ENCODE measurements around the gene PAQR4.

Gene PAQR4

DNA sequence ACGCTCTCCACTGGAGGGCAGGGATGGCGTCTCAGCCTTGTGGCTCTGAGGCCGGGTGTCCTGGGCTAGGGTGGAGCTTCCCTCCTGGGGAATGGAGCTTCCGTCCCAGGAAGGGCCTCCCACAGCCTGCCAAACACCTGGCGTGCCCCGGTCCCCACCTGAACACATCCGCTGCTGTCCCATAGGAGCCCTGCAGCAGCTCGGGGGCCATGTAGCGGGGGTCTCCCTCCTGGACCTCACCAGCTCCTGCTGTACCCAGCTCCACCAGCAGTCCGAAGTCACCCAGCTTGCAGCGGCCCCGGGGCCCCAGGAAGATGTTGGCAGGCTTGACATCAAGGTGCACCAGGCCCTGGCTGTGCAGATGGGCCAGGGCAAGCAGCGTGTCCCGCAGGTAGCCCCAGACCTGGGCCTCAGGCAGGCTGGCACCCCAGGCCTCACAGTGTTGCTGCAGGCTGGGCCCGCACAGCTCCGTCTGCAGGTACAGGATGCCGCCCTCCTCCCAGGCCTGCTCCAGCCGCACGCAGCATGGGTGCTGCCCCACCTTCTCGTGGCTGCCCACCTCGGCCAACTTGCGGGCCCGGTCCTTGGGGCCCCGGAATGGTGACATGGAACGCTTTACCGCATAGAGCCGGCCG, 6.1 kb downstream of the PAQR4 start:
- TF ChIP-seq, protein P1, sequence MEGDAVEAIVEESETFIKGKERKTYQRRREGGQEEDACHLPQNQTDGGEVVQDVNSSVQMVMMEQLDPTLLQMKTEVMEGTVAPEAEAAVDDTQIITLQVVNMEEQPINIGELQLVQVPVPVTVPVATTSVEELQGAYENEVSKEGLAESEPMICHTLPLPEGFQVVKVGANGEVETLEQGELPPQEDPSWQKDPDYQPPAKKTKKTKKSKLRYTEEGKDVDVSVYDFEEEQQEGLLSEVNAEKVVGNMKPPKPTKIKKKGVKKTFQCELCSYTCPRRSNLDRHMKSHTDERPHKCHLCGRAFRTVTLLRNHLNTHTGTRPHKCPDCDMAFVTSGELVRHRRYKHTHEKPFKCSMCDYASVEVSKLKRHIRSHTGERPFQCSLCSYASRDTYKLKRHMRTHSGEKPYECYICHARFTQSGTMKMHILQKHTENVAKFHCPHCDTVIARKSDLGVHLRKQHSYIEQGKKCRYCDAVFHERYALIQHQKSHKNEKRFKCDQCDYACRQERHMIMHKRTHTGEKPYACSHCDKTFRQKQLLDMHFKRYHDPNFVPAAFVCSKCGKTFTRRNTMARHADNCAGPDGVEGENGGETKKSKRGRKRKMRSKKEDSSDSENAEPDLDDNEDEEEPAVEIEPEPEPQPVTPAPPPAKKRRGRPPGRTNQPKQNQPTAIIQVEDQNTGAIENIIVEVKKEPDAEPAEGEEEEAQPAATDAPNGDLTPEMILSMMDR (IDR thresholded peaks at IDR 0.05; ENCODE audit: low read depth, low read length), result no peak
- no peak for TF ChIP-seq EZH2phosphoT487 (IDR thresholded peaks at IDR 0.05; ENCODE audit: low read depth)
- H3K27ac ChIP-seq (ENCODE audit: low read length), result no peak overlapping the region
- H4K20me1 ChIP-seq (ENCODE audit: insufficient read depth, low read length), result peaks cover 27% of the 10 kb centered on the region
- H3K4me1 ChIP-seq (ENCODE audit: low read length), result peaks cover 10% of the 10 kb centered on the region; the same call in 1 of the 2 replicates
- H3K9ac ChIP-seq (ENCODE audit: low read length), result no peak overlapping the region
- no peaks in the 10 kb centered on the region for H3K27me3 ChIP-seq (ENCODE audit: low read depth, low read length)
- no peak overlapping the region for H2AFZ ChIP-seq (ENCODE audit: low read depth, low read length)
- no peaks in the 10 kb centered on the region for H3K9me3 ChIP-seq (ENCODE audit: insufficient read depth, low read length)
- H3K36me3 ChIP-seq (replicated peaks; ENCODE audit: low read depth, low read length), result peaks cover 47% of the 10 kb centered on the region
- H3K79me2 ChIP-seq (ENCODE audit: low read length), result peaks cover 47% of the 10 kb centered on the region
- H3K4me3 ChIP-seq (ENCODE audit: low read length), result no peak overlapping the region
- no peak overlapping the region for H3K4me2 ChIP-seq (ENCODE audit: low read length)

DNA sequence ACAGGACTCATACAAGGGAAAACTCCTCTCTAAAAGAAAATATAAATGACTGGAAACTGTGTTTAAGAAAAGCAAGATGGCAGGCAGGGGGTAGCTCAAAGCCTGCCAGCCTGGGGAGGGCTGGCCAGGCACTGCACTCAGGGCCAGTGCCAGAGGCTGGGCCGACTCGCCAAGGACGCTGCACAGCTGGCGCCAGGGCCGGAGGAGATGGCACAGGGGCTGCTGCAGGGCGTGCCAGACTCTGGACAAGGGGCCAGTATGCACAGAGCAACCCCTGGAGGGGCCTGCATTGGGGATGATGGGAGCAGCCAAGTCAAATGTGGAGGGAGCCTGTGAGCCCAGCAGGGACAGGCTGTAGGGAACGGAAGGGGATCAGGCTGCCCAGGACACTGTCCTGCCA, 7.1 kb downstream of the PAQR4 start:
- H3K4me3 ChIP-seq (ENCODE audit: low read length), result no peak overlapping the region
- no peak overlapping the region for H3K9ac ChIP-seq (ENCODE audit: low read length)
- H3K27me3 ChIP-seq (ENCODE audit: low read depth, low read length), result no peaks in the 10 kb centered on the region
- H3K9me3 ChIP-seq (ENCODE audit: insufficient read depth, low read length), result no peaks in the 10 kb centered on the region
- peaks cover 47% of the 10 kb centered on the region for H3K36me3 ChIP-seq (replicated peaks; ENCODE audit: low read depth, low read length)
- H3K79me2 ChIP-seq (ENCODE audit: low read length), result peaks cover 37% of the 10 kb centered on the region
- no peak overlapping the region for H3K4me2 ChIP-seq (ENCODE audit: low read length)
- H3K27ac ChIP-seq (ENCODE audit: low read length), result no peak overlapping the region
- peaks cover 18% of the 10 kb centered on the region for H4K20me1 ChIP-seq (ENCODE audit: insufficient read depth, low read length)
- TF ChIP-seq, protein P1 (IDR thresholded peaks at IDR 0.05; ENCODE audit: low read depth, low read length), result no peak
- TF ChIP-seq EZH2phosphoT487 (IDR thresholded peaks at IDR 0.05; ENCODE audit: low read depth), result no peak
- peaks cover 4% of the 10 kb centered on the region; the same call in 1 of the 2 replicates for H3K4me1 ChIP-seq (ENCODE audit: low read length)
- no peak overlapping the region for H2AFZ ChIP-seq (ENCODE audit: low read depth, low read length)

DNA sequence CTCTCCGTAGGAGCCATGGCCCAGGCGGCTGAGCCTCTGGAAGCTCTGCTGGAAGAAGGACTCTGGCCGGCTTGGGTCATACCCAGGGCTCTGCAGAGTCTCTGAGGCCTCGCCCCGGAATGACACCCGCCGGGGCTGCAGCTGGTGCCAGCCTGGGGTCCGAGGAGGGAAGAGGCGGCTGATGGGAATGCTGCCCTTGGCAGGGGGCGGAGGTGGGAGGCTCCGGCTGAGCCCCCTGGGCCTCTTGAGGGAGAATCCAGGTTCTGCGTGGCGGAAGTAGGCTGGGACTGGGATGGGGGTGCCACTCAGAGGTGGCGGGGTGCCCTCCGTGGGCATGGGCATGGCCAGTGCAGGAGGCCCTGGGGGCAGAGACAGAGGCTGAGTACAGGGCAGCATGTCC, 7.5 kb downstream of the PAQR4 start:
- no peak overlapping the region for H3K27ac ChIP-seq (ENCODE audit: low read length)
- peaks cover 4% of the 10 kb centered on the region; the same call in 1 of the 2 replicates for H3K4me1 ChIP-seq (ENCODE audit: low read length)
- H2AFZ ChIP-seq (ENCODE audit: low read depth, low read length), result no peak overlapping the region
- no peak overlapping the region for H3K4me3 ChIP-seq (ENCODE audit: low read length)
- H3K9ac ChIP-seq (ENCODE audit: low read length), result no peak overlapping the region
- H3K4me2 ChIP-seq (ENCODE audit: low read length), result no peak overlapping the region
- TF ChIP-seq, protein P1 (IDR thresholded peaks at IDR 0.05; ENCODE audit: low read depth, low read length), result no peak
- no peak for TF ChIP-seq EZH2phosphoT487 (IDR thresholded peaks at IDR 0.05; ENCODE audit: low read depth)
- peaks cover 33% of the 10 kb centered on the region for H3K79me2 ChIP-seq (ENCODE audit: low read length)
- peaks cover 13% of the 10 kb centered on the region for H4K20me1 ChIP-seq (ENCODE audit: insufficient read depth, low read length)
- H3K27me3 ChIP-seq (ENCODE audit: low read depth, low read length), result no peaks in the 10 kb centered on the region
- no peaks in the 10 kb centered on the region for H3K9me3 ChIP-seq (ENCODE audit: insufficient read depth, low read length)
- H3K36me3 ChIP-seq (replicated peaks; ENCODE audit: low read depth, low read length), result peaks cover 47% of the 10 kb centered on the region

DNA sequence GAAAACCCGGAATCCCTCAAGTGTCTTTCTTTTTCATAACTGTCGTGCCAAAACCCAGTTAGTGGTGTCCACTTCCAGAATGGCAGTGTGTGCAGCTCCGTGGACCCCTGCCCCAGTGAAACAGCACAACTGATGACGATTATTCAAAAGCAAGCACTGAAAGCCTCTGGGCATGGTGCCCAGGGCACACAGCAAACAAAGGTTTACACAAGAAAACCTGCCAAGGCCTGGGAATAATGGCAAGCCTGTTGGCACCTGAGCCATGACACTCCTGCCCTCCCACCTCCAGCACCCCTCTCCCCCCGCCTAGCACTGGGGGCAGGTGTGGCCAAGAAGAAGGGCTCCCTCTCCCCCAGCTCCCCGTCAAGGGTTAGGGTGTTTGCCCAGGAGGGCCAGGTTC, 8.3 kb downstream of the PAQR4 start:
- Histone ChIP-seq H2AFZ (ENCODE audit: low read depth, low read length) (no peak overlapping the region), H3K79me2 (ENCODE audit: low read length) (peaks cover 29% of the 10 kb centered on the region), H3K27ac (ENCODE audit: low read length) (no peak overlapping the region), H3K27me3 (ENCODE audit: low read depth, low read length) (no peaks in the 10 kb centered on the region), H3K4me3 (ENCODE audit: low read length) (no peak overlapping the region), H3K9me3 (ENCODE audit: insufficient read depth, low read length) (no peaks in the 10 kb centered on the region), H3K4me2 (ENCODE audit: low read length) (no peak overlapping the region), H3K9ac (ENCODE audit: low read length) (no peak overlapping the region), H3K36me3 (replicated peaks; ENCODE audit: low read depth, low read length) (peaks cover 41% of the 10 kb centered on the region), H3K4me1 (ENCODE audit: low read length) (peaks cover 4% of the 10 kb centered on the region; the same call in 1 of the 2 replicates), H4K20me1 (ENCODE audit: insufficient read depth, low read length) (peaks cover 6% of the 10 kb centered on the region)
- TF ChIP-seq, protein P1 (IDR thresholded peaks at IDR 0.05; ENCODE audit: low read depth, low read length), result no peak
- TF ChIP-seq EZH2phosphoT487 (IDR thresholded peaks at IDR 0.05; ENCODE audit: low read depth), result no peak

Data from OCI-LY3 (cell line).